ENCODE data around the gene GSG1L2.

Gene GSG1L2

GRCh38 chr17:9824797-9825338, 3.0 kb upstream of the GSG1L2 start:
- no peak for DNase-seq

DNA sequence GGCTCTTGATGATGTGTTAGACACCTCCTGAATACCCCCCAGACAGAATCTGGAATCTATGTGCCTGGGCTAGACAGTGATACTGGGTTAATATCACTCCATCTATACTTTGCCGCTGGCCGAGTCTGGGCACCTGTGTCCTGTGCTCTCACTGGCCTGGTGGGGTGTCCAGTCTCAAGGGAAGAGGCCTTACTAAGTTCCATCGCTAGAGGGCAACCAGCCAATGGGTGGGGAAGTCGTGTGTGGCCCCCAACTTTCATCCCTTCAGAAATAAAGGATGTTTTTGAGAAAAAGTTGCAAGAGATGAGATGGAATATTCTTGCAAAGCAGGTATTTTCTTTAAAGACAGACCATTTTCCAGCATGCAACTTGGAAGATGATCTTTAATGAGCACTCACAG, 2.2 kb upstream of the GSG1L2 start:
- DNase-seq = no peak

DNA sequence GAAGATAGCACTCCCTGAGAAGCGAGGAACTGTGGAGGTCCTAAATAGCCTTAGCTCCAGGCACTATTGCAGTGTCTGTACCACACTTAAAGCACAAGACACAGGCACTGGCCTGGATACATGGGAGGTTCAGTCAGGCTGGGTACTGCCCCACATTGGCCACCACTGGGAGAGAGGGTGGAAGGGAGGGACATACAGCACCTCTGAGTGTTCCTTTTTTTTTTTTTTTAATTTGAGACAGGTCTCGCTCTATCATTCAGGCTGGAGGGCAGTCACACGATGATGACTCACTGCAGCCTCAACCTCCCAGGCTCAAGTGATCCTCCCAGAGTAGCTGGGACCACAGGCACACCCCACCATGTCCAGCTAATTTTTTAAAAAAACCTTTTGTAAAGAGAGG, 1.4 kb downstream of the GSG1L2 start:
- DNase-seq = no peak

DNA sequence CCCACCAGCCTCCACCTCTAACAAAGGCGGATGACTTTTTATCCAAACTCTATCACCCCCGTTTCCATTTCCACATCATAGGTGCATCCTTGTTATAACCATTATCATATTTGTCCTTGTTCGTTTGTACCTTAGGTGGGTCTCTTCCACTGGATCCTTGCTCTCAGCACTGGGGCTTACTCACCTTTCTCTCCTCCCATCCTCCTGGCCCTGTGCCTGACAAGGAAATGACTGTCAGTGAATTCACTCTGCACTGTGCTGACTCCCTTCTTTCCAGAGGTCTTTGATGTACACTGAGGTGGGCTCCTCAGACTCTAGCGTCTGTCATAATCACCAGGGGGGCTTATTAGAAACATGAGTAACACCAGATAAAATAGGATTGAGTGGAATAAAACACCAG, 3.1 kb downstream of the GSG1L2 start:
- DNase-seq = no peak

DNA sequence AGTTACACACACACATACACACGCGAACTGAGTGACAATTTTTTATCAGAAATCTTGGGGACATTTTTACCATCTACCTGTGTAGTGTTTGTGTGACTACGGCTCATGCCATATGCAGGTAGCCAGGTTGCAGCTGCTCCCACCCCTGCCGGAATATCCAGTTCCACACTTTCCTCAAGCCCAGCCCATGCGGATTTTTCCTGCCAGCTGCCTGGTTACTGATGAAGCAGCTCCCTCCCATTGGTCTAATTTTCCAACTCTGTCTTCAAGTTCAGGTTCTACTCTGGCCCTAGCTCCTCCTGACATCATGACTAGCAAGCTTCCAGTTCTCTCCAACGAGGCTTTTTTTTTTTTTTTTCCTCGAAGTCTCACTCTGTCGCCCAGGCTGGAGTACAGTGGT, 4.8 kb downstream of the GSG1L2 start:
- no peak for DNase-seq

DNA sequence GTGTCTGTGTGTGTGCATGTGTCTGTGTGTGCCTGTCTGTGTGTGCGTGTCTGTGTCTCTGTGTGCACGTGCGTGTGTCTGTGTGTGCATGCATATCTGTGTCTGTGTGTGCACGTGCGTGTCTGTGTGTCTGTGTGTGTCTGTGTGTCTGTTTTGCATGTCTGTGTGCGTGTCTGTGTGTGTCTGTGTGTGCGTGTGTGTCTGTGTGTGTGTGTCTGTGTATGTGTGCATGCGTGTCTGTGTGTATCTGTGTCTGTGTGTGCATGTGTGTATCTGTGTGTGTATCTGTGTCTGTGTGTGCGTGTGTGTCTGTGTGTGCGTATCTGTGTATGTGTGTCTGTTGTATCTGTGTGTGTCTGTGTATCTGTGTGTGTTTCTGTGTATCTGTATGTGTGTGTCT, 5.4 kb downstream of the GSG1L2 start:
- DNase-seq = no peak

DNA sequence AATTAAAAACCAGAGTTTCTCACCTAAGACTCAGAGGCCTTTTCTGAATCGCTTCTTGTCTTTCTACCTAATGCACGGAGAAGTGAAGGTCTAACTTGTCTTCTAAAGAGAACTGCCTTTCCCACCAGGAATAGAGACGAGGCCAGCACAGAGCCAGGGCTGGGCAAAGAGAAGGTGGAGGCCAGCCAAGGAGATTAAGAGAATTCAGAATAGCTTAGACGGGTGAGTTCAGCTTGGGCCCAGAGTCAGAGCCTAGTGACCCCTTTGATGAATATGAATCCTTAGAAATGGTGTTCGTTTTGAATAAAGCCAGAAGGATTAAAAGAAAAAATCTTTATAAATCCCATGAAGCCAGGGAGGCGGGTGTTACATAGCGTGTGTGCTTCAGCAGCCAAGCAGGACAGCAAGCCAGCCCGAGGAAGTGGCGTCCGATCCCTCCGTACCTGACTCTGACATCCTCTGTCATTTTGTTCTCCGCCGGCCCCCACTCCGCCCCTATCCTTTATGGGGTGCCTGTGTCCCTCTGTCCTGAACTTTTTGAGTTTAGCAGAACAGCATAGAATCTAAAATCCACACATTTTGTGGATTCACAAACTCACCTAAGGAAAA, 7.4 kb downstream of the GSG1L2 start:
- DNase-seq = no peak

GRCh38 chr17:9813166-9813565, 8.7 kb downstream of the GSG1L2 start:
- no peak for DNase-seq

- DNase-seq = no peak
These were observed 10.3 kb downstream of the GSG1L2 start for GRCh38 chr17:9811537-9811936.

- DNase-seq = no peak
These were observed 10.8 kb downstream of the GSG1L2 start for GRCh38 chr17:9811086-9811485.

- no peak for DNase-seq
These were observed 11.6 kb downstream of the GSG1L2 start for GRCh38 chr17:9810100-9810949.

DNA sequence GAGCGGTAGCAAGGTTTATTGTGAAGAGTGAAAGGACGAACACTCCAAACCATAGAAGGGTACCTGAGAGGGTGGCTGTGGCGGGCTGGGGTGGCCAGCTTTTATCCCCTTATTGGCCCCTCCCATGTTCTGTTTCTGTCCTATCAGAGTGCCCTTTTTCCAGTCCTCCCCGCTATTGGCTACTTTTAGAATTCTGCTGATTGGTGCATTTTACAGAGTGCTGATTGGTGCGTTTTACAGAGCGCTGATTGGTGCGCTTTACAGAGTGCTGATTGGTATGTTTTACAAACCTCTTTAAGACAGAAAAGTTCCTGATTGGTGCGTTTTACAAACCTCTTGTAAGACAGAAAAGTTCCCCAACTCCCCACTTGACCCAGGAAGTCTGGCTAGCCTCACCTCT, 12.5 kb downstream of the GSG1L2 start:
- no peak for DNase-seq

- no peak for DNase-seq
These were observed 15.2 kb downstream of the GSG1L2 start for GRCh38 chr17:9806699-9807098.

GRCh38 chr17:9805769-9806168, 16.1 kb downstream of the GSG1L2 start:
- no peak for DNase-seq

GRCh38 chr17:9802697-9803096, 19.2 kb downstream of the GSG1L2 start:
- DNase-seq = no peak

GRCh38 chr17:9802294-9802693, 19.6 kb downstream of the GSG1L2 start:
- DNase-seq = no peak

DNA sequence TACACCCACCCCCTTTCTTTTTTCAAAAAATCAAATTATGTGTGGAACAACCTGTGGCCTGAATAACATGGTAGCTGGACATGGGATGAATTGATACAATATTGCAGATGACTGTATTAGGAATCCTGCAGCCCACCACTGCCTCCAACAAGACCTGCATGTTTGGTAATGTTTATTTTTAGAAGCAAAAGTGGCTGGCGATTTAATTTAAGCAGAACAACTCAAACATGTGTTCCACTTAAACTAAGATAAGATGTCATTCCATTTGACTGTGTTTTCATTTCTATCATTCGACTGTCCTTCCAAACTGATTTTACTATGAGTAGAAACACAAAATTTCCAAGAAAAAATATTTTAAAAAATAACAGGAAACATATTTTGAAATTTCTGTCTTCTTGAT, 20.4 kb downstream of the GSG1L2 start:
- DNase-seq = no peak

DNA sequence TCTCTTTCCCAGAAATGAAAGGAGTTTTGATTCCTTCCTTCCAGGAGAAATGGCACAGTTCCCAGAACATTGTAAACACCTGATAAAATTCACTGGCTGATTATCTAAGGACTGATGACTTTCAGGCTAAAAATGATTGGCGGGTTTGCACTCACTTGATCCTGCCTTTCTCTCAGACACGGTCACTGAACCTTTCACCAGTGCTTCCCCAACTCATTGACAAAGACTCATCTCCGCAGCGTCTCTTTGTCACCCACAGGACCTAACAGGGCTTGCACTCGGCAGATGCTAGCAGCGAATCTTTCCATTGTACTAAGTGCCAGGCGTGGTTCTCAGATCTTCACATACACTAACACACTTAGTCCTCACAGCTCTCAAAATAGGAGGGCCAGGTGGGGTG, 23.2 kb downstream of the GSG1L2 start:
- no peak for DNase-seq

- DNase-seq = no peak
These were observed 23.9 kb downstream of the GSG1L2 start for GRCh38 chr17:9798008-9798407.

- DNase-seq = no peak
These were observed 29.6 kb downstream of the GSG1L2 start for GRCh38 chr17:9792181-9792840.

DNA sequence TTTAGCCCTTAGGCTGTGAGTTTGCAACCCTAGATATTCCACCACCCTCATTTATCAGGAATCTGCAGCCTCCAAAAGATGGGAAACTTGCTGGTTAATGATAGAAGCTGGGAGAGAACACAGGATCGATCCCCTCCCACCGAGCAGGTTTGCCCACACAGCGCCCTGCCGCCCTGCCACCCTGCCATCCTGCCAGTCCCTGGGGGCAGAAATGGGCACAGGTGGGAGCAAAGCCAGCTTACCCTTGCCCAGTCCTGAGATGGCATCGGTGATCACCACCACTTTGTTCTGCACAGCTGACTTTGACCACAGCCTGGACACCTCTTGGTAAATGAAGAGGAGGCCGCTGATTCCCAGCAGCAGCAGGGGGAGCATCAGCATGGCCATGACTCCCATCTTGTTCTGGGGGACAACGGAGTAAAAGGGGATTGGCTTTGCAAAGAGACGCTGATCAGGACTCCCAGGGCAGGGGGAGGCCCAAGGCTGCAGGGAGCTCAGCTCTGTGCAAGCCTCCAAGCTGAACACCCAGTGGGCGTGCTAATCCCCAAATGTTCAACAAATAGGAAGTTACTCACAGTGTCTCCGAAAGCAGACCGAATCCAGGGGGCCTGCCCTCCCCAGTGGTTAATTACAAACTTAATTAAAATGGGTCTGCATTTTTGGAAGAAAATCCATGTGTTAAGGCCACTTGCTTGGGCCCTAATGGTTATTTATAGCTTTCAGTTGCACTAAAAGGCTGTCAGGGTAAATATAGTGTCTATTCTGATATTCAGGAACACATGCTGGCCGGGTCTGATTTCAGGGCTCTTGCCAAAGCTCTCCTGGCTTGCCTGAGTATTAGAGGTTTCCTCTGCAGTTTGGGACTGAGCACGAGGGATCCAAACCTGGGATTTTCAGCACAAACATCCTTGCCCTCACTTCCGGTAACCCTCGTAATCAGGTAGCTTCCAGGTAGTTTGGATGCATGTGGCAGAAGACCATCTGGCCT, 30.7 kb downstream of the GSG1L2 start, which contains the start of gene DHRS7C:
DHRS7C (minus strand) TSS at position 704 of the 988 bp plus-strand sequence; CDS start at position 396, 308 bp downstream.
- no peak for DNase-seq

DNA sequence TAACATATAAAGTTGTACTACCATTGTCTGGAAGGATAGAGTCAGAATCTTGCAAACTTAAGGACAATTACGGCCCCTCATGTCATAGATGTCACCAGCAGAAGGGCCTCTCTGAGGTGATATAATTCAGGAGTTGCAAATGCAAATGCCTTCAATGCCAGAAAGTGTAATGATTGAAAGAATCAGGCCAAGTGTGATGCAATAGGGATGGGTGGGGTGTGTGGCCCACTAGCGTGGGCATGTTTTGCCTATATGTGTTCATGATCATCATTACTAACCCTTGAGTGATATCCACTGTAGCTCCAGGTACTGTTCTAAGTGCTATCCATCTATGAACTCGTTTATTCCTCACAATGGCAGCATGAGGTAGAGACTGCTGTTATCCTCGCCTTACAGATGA, 31.6 kb downstream of the GSG1L2 start:
- DNase-seq = no peak
